Natural killer cell (primary cell): Measurements from ENCODE around the gene LHPP. TPM values are rescaled to one million over a fixed set of nuclear protein-coding genes. Genes with fewer than 3 reads are reported as not detected.

ENCODE experiments used
- ATAC-seq, 3 donors: fragments of 150-1000 bp in 2 of 3; fragments of 200-7000 bp in 1 of 3; cut with Tn5 transposase; 1 replicate in 1 of 3; 2 replicates in 2 of 3; pipeline ENCODE4 v1.10.0; 2021; ENCODE audit warnings: mild to moderate bottlenecking in 2 of 3, moderate library complexity in 2 of 3
- DNase-seq, 2 donors: peaks; one replicate each; pipeline versions ENCODE4 v3.0.0 to v3.0.0-alpha.2; 2013 to 2021; ENCODE audit warnings: mixed read lengths in 1 of 2
- H3K27ac ChIP-seq: one replicate; pipeline ENCODE4 v1.5.1; 2013; ENCODE audit warnings: mild to moderate bottlenecking, low read length
- H3K27me3 ChIP-seq: one replicate; pipeline ENCODE4 v1.6.1; 2013; ENCODE audit warnings: low read length; ENCODE audit not compliant: control insufficient read depth, insufficient read depth
- H3K36me3 ChIP-seq: one replicate; pipeline ENCODE4 v1.6.1; 2013; ENCODE audit warnings: low read length; ENCODE audit not compliant: control insufficient read depth, insufficient read depth
- H3K4me1 ChIP-seq: one replicate; pipeline ENCODE4 v1.6.1; 2013; ENCODE audit warnings: low read length; ENCODE audit not compliant: control insufficient read depth, insufficient read depth
- H3K4me3 ChIP-seq: one replicate; pipeline ENCODE4 v1.5.1; 2013; ENCODE audit warnings: low read length
- H3K9me3 ChIP-seq: one replicate; pipeline ENCODE4 v1.6.1; 2013; ENCODE audit warnings: low read length; ENCODE audit not compliant: control insufficient read depth, insufficient read depth
- H3K27ac Mint-ChIP-seq, 2 donors: one replicate each; pipeline ENCODE4 v1.8.0; 2022; ENCODE audit warnings: mild to moderate bottlenecking in 2 of 2, mixed read lengths in 2 of 2, moderate library complexity in 1 of 2
- H3K27me3 Mint-ChIP-seq, 2 donors: one replicate each; pipeline ENCODE4 v1.8.0; 2022; ENCODE audit warnings: low read depth in 2 of 2, mixed read lengths in 2 of 2
- H3K36me3 Mint-ChIP-seq: one replicate; pipeline ENCODE4 v1.8.0; 2022; ENCODE audit warnings: mixed read lengths
- H3K4me1 Mint-ChIP-seq, 2 donors: one replicate each; pipeline ENCODE4 v1.8.0; 2022; ENCODE audit warnings: mixed read lengths in 2 of 2
- H3K4me3 Mint-ChIP-seq: one replicate; pipeline ENCODE4 v1.8.0; 2022; ENCODE audit warnings: mild to moderate bottlenecking, moderate library complexity, mixed read lengths
- H3K9me3 Mint-ChIP-seq, 2 donors: one replicate each; pipeline ENCODE4 v1.8.0; 2022; ENCODE audit warnings: mixed read lengths in 2 of 2
- CTCF ChIP-seq: fragments of 200-600 bp; IDR thresholded peaks from one replicate; pipeline ENCODE4 v1.8.0; 2022; ENCODE audit warnings: antibody characterized with exemption
- WGBS: methylation state at CpG from one replicate; pipeline ENCODE4 v1.1.7; 2013; ENCODE audit warnings: missing lambda C conversion rate; ENCODE audit not compliant: insufficient coverage; 5-methylcytosine and 5-hydroxymethylcytosine counted together
- intact Hi-C: fragments of 100-400 bp; cut with micrococcal nuclease; formaldehyde crosslinking; loops from one replicate; pipeline ENCODE4 v1.14.2; 2022
- total RNA-seq, 4 donors: library from RNA; stranded (reverse); fragments of 120-200 nt in 1 of 4; gene quantifications; one replicate each; pipeline versions ENCODE4 v1.2.3 to v1.2.4, GENCODE V29; 2013 to 2022

LHPP gene
- total RNA-seq, 3 donors from 2014 or later (not counting 1 experiment from before 2014, with no cell fraction given) = 12.3 to 19.3 (median 14.8) TPM

GRCh38 chr10:124639206-124639605 lies 177.6 kb downstream of the LHPP start:
- Histone ChIP-seq H3K4me1 (peaks cover 87% of the 10 kb centered on the region), H3K36me3 (no peaks in the 10 kb centered on the region), H3K27ac (peak overlapping the region; percentile 26), H3K4me3 (no peak overlapping the region), H3K9me3 (no peaks in the 10 kb centered on the region), H3K27me3 (no peaks in the 10 kb centered on the region)
- Mint-ChIP-seq H3K27me3 (no peaks in the 10 kb centered on the region), H3K27ac (peak overlapping the region in 1 of 2 donors; percentile 99), H3K9me3 (no peaks in the 10 kb centered on the region), H3K4me1 (peaks cover 61 to 88% of the 10 kb centered on the region in 2 donors), H3K4me3 (no peak overlapping the region), H3K36me3 (no peaks in the 10 kb centered on the region)
- no peak for ATAC-seq
- no peak for DNase-seq
- intact Hi-C loops = no loop called here
- 94% methylated on average over 6 of the region's 6 CpGs for WGBS
- TF ChIP-seq CTCF = no peak

- Mint-ChIP-seq H3K27ac (peak overlapping the region; percentile 96 to 99), H3K4me1 (peaks cover 61 to 87% of the 10 kb centered on the region in 2 donors), H3K4me3 (no peak overlapping the region), H3K9me3 (no peaks in the 10 kb centered on the region), H3K36me3 (no peaks in the 10 kb centered on the region), H3K27me3 (no peaks in the 10 kb centered on the region)
- Histone ChIP-seq H3K9me3 (no peaks in the 10 kb centered on the region), H3K36me3 (no peaks in the 10 kb centered on the region), H3K27me3 (no peaks in the 10 kb centered on the region), H3K27ac (peak overlapping the region; percentile 92), H3K4me3 (no peak overlapping the region), H3K4me1 (peaks cover 92% of the 10 kb centered on the region)
- intact Hi-C loops = loop anchor here (2.0 kb wide), 3 partner anchors 17 to 101 kb away; no protein-coding TSS in a partner anchor
- no peak for TF ChIP-seq CTCF
- DNase-seq = no peak
- 95% methylated on average over 6 of the region's 6 CpGs for WGBS
- ATAC-seq = no peak
Measured at GRCh38 chr10:124639646-124640045, 178.0 kb downstream of the LHPP start.

GRCh38 chr10:124640056-124640455 lies 178.4 kb downstream of the LHPP start:
- Mint-ChIP-seq H3K27me3 (no peaks in the 10 kb centered on the region), H3K4me3 (peak overlapping the region; percentile 77), H3K27ac (peak overlapping the region; percentile 96 to 99), H3K4me1 (peaks cover 61 to 87% of the 10 kb centered on the region in 2 donors), H3K36me3 (no peaks in the 10 kb centered on the region), H3K9me3 (no peaks in the 10 kb centered on the region)
- H3K27me3 ChIP-seq = no peaks in the 10 kb centered on the region
- H3K4me3 ChIP-seq = no peak overlapping the region
- ATAC-seq (no peak), DNase-seq (no peak)
- no peaks in the 10 kb centered on the region for H3K36me3 ChIP-seq
- intact Hi-C loops = loop anchor here (2.0 kb wide), 3 partner anchors 17 to 101 kb away; no protein-coding TSS in a partner anchor
- peaks cover 96% of the 10 kb centered on the region for H3K4me1 ChIP-seq
- WGBS = 94% methylated on average over 7 of the region's 7 CpGs
- H3K27ac ChIP-seq = peak overlapping the region; percentile 92
- no peaks in the 10 kb centered on the region for H3K9me3 ChIP-seq
- no peak for TF ChIP-seq CTCF
